ENCODE results near the gene CD300LG. TPM values are rescaled to one million over a fixed set of nuclear protein-coding genes. Genes with fewer than 3 reads are reported as not detected.

CD300LG gene
- total and polyA plus RNA-seq, 2 experiments from 2014 or later = not detected

- DNase-seq (ENCODE audit: low read depth in 1 of 2, low spot score in 1 of 2) = no peak
- H3K36me3 ChIP-seq = no peaks in the 10 kb centered on the region
- no peaks in the 10 kb centered on the region for H3K4me1 ChIP-seq (ENCODE audit: low read depth)
- no peak overlapping the region for H3K4me3 ChIP-seq
- peaks cover 7% of the 10 kb centered on the region for H3K27me3 ChIP-seq
- TF ChIP-seq CTCF (IDR thresholded peaks at IDR 0.05; ENCODE audit: low read depth, low read length) = no peak
- H3K9me3 ChIP-seq (ENCODE audit: low read depth) = no peaks in the 10 kb centered on the region
- no peak overlapping the region for H3K27ac ChIP-seq
These were observed 25.1 kb downstream of the CD300LG start for GRCh38 chr17:43871946-43872690.

- TF ChIP-seq CTCF (IDR thresholded peaks at IDR 0.05; ENCODE audit: low read depth, low read length) = no peak
- H3K9me3 ChIP-seq (ENCODE audit: low read depth) = no peaks in the 10 kb centered on the region
- H3K4me1 ChIP-seq (ENCODE audit: low read depth) = no peaks in the 10 kb centered on the region
- no peaks in the 10 kb centered on the region for H3K36me3 ChIP-seq
- H3K4me3 ChIP-seq = no peak overlapping the region
- no peaks in the 10 kb centered on the region for H3K27me3 ChIP-seq
- H3K27ac ChIP-seq = no peak overlapping the region
- no peak for DNase-seq (ENCODE audit: low read depth in 1 of 2, low spot score in 1 of 2)
These were observed 26.1 kb downstream of the CD300LG start for GRCh38 chr17:43873091-43873490.

GRCh38 chr17:43873815-43874214 is 26.8 kb downstream of the CD300LG start:
- Histone ChIP-seq H3K4me1 (ENCODE audit: low read depth) (no peaks in the 10 kb centered on the region), H3K4me3 (no peak overlapping the region), H3K36me3 (no peaks in the 10 kb centered on the region), H3K27me3 (no peaks in the 10 kb centered on the region), H3K27ac (no peak overlapping the region), H3K9me3 (ENCODE audit: low read depth) (no peaks in the 10 kb centered on the region)
- TF ChIP-seq CTCF (IDR thresholded peaks at IDR 0.05; ENCODE audit: low read depth, low read length) = no peak
- DNase-seq (ENCODE audit: low read depth in 1 of 2, low spot score in 1 of 2) = no peak

GRCh38 chr17:43874293-43874692 is 27.3 kb downstream of the CD300LG start:
- no peaks in the 10 kb centered on the region for H3K36me3 ChIP-seq
- TF ChIP-seq CTCF (IDR thresholded peaks at IDR 0.05; ENCODE audit: low read depth, low read length) = no peak
- H3K27ac ChIP-seq = no peak overlapping the region
- H3K4me3 ChIP-seq = no peak overlapping the region
- no peaks in the 10 kb centered on the region for H3K4me1 ChIP-seq (ENCODE audit: low read depth)
- no peaks in the 10 kb centered on the region for H3K9me3 ChIP-seq (ENCODE audit: low read depth)
- no peaks in the 10 kb centered on the region for H3K27me3 ChIP-seq
- no peak for DNase-seq (ENCODE audit: low read depth in 1 of 2, low spot score in 1 of 2)

GRCh38 chr17:43875476-43876147 is 28.6 kb downstream of the CD300LG start:
- H3K4me3 ChIP-seq = no peak overlapping the region
- DNase-seq (ENCODE audit: low read depth in 1 of 2, low spot score in 1 of 2) = no peak
- H3K36me3 ChIP-seq = no peaks in the 10 kb centered on the region
- no peaks in the 10 kb centered on the region for H3K4me1 ChIP-seq (ENCODE audit: low read depth)
- no peaks in the 10 kb centered on the region for H3K27me3 ChIP-seq
- TF ChIP-seq CTCF (IDR thresholded peaks at IDR 0.05; ENCODE audit: low read depth, low read length) = no peak
- H3K9me3 ChIP-seq (ENCODE audit: low read depth) = no peaks in the 10 kb centered on the region
- no peak overlapping the region for H3K27ac ChIP-seq
